NCI-H748 (cell line): ENCODE measurements around the gene GOLGA3.
"Not testable (repeated sequence)": the region's sequence is repeated elsewhere in the genome, so short reads cannot be mapped to it uniquely, and the experiment has no call there.

Experiments
- DNase-seq: peaks from one replicate; lab custom pipeline; 2025; ENCODE audit not compliant: unreplicated experiment; lab: John Stamatoyannopoulos, UW

Gene GOLGA3

GRCh38 chr12:132753670-132754069 lies 75.0 kb downstream of the GOLGA3 start:
- DNase-seq: not testable (repeated sequence)

- no peak for DNase-seq
Observed at GRCh38 chr12:132748319-132748718, 80.3 kb downstream of the GOLGA3 start.

- DNase-seq: no peak
Observed at GRCh38 chr12:132747896-132748295, 80.8 kb downstream of the GOLGA3 start.

GRCh38 chr12:132747395-132747794 lies 81.3 kb downstream of the GOLGA3 start:
- no peak for DNase-seq

- DNase-seq: no peak
Observed at GRCh38 chr12:132746613-132747012, 82.1 kb downstream of the GOLGA3 start.

- DNase-seq: no peak
Observed at GRCh38 chr12:132743831-132744230, 84.8 kb downstream of the GOLGA3 start.

GRCh38 chr12:132741620-132742019 lies 87.0 kb downstream of the GOLGA3 start:
- no peak for DNase-seq

- DNase-seq: no peak
Observed at GRCh38 chr12:132740652-132741051, 88.0 kb downstream of the GOLGA3 start.

- DNase-seq: no peak
Observed at GRCh38 chr12:132740313-132740646, 88.4 kb downstream of the GOLGA3 start.

- DNase-seq: no peak
Observed at GRCh38 chr12:132739600-132740312, 88.9 kb downstream of the GOLGA3 start.

GRCh38 chr12:132736913-132737312 lies 91.8 kb downstream of the GOLGA3 start:
- DNase-seq: no peak

GRCh38 chr12:132736378-132736777 lies 92.3 kb downstream of the GOLGA3 start:
- DNase-seq: no peak

- DNase-seq: no peak
Observed at GRCh38 chr12:132735496-132735895, 93.2 kb downstream of the GOLGA3 start.

- DNase-seq: no peak
Observed at GRCh38 chr12:132734206-132734605, 94.5 kb downstream of the GOLGA3 start.

GRCh38 chr12:132731574-132731973 lies 97.1 kb downstream of the GOLGA3 start:
- no peak for DNase-seq

- DNase-seq: no peak
Observed at GRCh38 chr12:132730353-132730752, 98.3 kb downstream of the GOLGA3 start.

- DNase-seq: no peak
Observed at GRCh38 chr12:132729541-132730320, 98.9 kb downstream of the GOLGA3 start.

- no peak for DNase-seq
Observed at GRCh38 chr12:132728502-132728901, 100.2 kb downstream of the GOLGA3 start.

GRCh38 chr12:132727091-132727794 lies 101.4 kb downstream of the GOLGA3 start:
- DNase-seq: no peak

- no peak for DNase-seq
Observed at GRCh38 chr12:132726386-132726785, 102.3 kb downstream of the GOLGA3 start.

- no peak for DNase-seq
Observed at GRCh38 chr12:132724506-132725241, 104.0 kb downstream of the GOLGA3 start.
